Pulmonary artery endothelial cell (primary cell): ENCODE measurements around the gene GRAMD2B. TPM values are rescaled to one million over a fixed set of nuclear protein-coding genes. Genes with fewer than 3 reads are reported as not detected.

Experiments
- DNase-seq: peaks from one replicate; pipeline ENCODE4 v3.0.0-alpha.2; 2011; ENCODE audit warnings: low read depth, low spot score
- total RNA-seq: library from RNA; depleted of rRNA; stranded (reverse); fragments of >200 nt; gene quantifications from 2 replicates; pipeline ENCODE4 v1.2.3, GENCODE V29; 2014

The GRAMD2B gene
- total RNA-seq, 1 donor from 2014 or later, result 2.0 TPM

GRCh38 chr5:126536874-126537273 lies 113.7 kb downstream of the GRAMD2B start:
- DNase-seq, result no peak

GRCh38 chr5:126538579-126538978 lies 115.4 kb downstream of the GRAMD2B start:
- no peak for DNase-seq

- DNase-seq, result no peak
Measured at GRCh38 chr5:126540631-126541030, 117.4 kb downstream of the GRAMD2B start.

- DNase-seq, result no peak
Measured at GRCh38 chr5:126542441-126542840, 119.2 kb downstream of the GRAMD2B start.

- DNase-seq, result no peak
Measured at GRCh38 chr5:126543009-126543408, 119.8 kb downstream of the GRAMD2B start.

- DNase-seq, result no peak
Measured at GRCh38 chr5:126543660-126544059, 120.5 kb downstream of the GRAMD2B start.

Other genes with a start within 250 kb of the GRAMD2B start
- 54.0 and 65.5 TPM in 2 replicates for gene ALDH7A1, start 171.8 kb downstream of the GRAMD2B start, total RNA-seq
- 50.2 and 59.9 TPM in 2 replicates for gene PHAX, start 177.5 kb downstream of the GRAMD2B start, total RNA-seq